Stimulated activated CD4-positive, alpha-beta T cell treated with anti-CD3 and anti-CD28 coated beads, Interleukin-1b, Interleukin-23, amount 100 ng/mL, for 48 hours (primary cell): ENCODE measurements around the gene PIGC.

ENCODE experiments used
- DNase-seq: peaks from one replicate; pipeline ENCODE4 v3.0.0-alpha.2; 2020

PIGC gene

DNA sequence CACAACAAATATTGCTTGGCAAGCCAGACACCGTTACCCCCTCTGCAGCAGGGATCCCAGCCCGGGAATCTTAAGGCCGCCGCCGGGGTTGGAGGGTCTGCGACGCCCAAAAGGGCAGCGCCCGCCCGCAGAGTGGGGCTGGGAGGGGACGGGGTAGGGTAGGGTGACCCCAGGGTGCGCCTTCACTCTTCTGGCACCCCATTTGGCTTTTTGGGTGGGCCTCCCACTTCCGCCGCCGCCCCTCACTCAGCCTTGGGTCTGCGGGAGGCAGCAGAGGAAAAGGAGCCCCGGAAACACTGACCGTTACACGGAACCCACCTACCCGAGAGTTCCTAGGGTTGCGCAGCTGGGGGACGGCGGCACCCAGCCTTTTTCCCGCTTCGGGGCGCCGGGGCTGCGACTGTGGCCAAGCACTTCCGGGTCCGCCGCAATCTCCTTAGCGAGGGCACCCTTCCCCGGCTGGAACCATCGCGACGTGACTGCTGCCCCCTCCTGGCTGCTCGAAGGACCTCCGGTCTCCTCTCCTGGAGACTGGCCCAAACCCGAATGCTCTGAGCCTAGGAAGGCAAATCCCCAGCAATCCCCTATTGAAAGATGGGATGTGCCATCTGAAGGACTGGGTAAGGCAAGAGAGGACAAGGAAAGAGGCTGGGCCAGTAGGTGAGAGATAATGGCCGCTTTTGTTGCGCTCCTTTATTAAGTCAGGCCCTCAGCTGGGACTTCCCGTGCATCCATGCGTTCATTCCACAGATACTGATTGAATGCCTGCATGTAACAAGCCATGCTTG is at the start of gene PIGC:
Gene PIGC (minus strand): TSS at position 404 of the 788 bp plus-strand sequence. CDS start 1,447 bp downstream, outside the sequence.
- DNase-seq: peak; percentile 94

DNA sequence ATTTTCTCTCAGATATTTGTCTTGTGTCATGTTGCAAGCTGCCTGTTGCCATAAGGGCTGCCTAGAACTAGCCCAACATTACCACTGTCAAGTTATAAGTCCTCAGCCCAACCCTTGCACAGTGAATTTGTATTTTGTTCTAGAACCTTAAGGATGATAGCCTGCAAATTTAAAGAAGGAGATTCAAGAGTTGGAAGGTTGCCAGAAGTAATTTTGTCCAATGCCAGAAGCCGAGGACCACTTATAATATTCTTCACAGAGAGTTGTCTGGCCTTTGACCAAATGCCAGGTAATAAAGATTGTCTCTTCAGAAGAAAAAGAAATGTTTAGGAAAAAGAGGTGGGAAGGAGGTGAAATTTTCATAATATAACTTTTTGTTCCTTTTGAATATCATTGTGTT is 48.6 kb upstream of the PIGC start:
- no peak for DNase-seq

DNA sequence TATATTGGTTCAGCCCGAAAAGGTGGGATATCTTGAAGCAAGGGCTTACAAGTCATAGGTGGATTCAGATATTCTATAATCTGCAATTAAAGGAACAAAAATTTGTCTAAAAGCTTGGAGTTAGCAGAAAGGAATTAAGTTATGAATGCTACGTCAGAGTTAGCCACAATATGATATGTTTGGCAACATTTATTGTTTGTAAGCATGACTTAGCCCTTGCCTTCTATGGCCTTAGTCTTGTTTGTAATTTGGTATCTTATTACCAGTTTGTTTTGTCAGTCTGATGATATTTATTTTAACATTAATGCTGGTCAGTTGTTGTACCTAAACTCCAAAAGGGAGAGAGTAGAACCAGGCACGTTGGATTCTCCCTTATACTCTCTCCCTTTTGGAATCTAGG is 46.0 kb upstream of the PIGC start:
- no peak for DNase-seq

DNA sequence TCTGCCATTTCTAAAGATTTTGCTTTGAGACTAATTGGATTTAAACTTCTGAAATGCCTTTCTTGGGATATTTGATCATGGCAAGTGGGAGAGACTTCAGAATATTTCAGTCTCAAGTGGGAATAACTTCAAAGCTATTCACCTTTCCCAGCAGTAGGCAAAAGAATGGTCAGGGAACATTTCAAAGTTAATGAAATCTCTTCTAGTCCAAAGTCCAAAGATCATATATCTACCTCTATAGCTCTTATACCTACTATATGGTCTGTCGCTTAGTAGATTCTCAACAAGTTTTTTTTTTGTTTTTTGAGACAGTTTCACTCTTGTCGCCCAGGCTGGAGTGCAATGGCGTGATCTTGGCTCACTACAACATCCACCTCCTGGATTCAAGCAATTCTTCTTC is 44.5 kb upstream of the PIGC start:
- no peak for DNase-seq

DNA sequence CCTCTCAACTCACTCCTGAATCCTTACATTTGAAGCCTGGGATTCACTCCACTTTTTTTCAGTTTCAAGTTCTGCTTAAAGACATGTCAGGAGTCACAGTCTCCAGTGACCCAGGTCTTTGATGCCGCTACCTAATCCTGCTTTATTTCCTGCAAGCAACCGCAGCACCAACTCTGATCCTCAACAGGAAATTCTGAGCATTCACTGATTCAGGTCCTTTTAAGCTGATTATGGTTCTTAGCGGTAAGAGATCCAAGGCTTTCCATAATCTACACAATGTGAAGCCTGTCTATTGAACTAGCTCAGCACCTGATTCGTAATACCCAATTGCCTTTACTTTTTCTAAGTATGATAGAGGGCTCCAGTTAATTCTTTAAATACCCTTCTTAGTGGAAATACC is 43.7 kb upstream of the PIGC start:
- DNase-seq: no peak

DNA sequence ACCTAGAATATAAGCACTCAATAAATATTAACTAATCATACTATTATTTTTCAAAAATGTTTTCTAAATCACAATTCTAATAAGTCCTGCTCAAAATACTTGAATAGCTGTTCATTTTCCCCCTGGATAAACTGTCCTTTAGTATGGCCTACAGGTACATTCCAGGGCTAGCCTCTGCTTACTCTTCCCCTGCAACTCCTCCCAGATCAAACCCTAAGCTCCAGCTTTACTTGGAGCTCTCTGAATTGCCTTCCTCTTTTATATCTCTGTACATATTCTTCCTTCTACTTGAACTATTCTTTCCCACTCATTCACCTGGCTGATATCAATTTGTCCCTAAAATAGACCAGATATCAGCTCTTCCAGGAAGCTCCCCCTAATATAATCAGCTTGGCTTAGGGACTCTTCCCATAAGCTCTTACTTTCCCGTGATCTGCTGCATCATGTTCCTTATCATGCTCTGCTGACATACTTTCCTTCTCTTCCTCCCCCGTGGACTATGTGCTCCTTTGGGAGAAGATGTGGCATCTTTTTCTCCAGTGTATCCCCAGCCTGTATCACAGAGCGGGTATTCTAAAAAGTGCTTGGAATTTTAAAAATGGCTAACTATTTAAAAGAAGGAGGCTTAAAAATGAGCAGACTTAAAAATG is 43.1 kb upstream of the PIGC start:
- DNase-seq: no peak

DNA sequence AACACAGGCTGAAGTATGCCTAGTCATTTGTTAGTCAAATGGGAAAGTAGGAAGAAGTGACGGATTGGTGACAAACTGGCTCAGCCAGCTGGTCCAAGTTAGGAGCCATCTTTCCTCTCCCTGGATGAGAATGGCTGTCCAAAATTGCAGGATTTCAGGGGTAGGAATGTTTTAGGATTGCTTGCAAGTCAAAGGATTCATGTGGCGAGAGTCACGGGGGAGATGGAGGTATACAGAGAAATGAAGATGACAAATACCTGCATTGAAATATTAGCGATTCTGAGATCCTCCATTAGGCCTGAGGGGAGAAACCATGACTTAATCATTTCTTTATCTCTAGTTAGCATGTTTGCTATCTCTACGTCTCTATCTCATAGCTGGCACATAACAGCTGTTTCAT is 41.8 kb upstream of the PIGC start:
- DNase-seq: no peak

DNA sequence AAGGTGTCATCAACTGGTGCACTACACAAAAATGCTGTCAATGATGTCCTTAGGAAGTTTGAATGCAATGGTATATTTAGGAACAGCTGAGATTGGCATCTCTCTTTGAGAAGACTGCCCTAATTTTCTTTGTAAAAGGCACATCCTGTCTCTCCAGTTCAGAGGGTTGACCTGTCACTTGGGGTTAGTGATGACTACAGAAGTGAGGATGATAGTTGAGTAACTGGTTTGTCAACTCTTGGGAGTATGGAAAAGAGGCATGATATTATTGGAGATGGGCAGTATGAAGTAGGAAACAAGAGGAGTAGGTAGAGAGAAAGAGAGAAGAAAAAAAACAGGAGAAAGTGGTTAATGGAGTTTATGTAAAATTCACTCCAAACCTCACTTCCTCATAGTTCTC is 40.4 kb upstream of the PIGC start:
- no peak for DNase-seq

DNA sequence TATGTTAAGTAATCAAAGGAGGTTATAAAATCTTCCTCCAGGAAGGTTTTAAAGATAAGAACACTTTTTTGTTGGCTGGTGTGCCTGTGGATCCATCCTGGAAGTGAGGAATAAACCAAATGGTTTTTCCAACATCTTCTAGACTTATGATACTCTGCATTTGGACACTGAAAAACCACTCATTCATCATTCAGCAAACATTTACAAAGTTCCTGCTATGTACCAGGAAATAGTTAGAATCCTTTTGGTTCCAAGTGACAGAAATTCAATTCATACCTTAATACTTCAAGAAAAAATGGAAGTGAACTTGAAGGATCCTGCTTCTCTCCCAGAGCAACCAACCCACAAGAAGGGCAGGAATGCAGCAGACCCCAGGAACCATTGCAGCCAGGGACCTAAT is 39.6 kb upstream of the PIGC start:
- no peak for DNase-seq

DNA sequence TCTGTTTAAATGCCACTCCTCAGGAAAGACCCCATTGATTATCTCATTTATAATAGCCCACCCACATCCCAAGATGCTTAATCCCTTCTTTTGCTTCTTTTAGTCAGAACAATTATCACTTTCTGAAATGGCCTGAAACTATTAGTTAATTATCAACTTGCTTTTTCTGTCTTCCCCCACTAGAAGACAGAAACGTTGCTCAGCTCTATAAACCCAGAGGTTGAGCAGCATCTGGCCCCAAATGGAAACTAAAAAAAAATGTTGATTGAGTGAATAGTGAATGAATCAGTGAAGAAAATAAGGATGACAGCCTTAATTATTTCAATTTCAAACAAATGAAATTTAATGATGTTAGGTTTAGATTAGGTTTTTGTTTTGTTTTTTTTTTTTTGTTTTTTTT is 38.2 kb upstream of the PIGC start:
- DNase-seq: no peak

DNA sequence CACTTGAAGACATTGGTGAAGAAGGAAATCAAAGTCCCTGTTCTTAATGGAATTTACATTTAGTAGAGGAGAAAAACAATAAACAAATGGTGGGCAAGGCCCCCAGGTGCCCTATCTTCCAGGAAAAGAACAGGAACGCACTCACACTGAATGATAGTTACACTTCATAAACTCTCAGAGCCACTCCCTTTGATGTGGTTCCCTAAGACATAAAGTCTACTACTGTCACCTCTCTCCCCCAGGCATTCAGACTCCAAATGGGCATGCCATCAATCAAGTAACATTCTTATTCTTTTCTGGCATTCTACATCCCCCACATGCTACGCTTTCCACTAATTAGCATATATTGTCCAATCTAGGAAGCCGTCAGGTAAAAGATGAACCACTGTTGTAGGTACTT is 36.6 kb upstream of the PIGC start:
- DNase-seq: no peak

DNA sequence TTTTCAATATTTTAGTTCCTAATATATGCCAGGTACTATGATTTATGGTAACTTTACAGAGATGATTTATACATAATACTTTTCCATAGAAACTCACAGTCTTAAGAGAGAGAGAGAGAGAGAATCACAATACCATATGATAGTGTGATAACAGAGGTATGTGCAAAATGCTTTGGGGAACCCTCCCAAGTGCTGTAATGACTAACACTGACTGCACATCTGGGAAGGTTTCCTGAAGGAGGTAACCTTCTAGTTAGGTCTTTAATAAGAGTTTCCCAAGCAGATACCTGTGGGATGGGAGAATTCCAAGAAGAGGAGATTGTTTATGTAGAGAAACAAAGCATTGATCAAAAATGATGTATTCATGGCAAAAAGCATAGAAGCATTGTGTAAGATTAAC is 34.6 kb upstream of the PIGC start:
- no peak for DNase-seq

DNA sequence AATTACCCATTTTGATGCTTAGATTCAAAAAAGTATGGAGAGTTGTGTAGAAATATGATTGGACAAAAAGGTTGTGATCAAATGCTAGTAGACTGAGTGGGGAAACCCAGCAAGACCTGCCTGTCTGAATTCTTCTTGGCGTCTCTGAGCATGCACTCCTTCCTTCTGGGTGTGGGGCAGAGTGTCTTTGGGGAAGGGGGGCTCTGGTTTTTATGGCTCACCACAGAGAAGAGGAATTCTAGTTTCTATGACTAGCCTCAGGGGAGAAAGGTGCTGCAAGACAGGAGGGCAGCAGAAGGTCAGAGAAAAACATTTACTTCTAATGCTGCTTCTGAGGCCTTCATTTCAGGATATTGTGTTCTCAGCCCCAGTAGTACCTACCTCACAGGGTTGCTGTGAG is 33.9 kb upstream of the PIGC start:
- no peak for DNase-seq

DNA sequence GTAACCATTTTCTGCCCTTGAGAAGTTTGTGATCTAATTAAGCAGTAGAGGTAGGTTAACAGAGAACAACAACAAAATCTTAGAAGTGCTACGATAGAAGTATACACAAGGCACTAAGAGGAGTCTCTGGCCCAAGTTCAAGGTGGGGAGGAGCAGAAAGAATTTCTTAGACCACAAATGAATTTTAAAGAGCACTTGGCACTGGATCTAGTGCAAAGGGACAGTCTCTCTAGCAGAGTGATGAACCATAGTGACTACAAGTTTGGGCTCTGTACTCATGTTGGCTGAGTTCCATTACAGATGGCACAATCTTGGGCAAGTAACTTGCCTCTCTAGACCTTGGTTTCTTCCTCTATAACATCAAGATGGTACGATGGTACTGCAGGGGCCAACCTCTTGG is 33.3 kb upstream of the PIGC start:
- DNase-seq: no peak

DNA sequence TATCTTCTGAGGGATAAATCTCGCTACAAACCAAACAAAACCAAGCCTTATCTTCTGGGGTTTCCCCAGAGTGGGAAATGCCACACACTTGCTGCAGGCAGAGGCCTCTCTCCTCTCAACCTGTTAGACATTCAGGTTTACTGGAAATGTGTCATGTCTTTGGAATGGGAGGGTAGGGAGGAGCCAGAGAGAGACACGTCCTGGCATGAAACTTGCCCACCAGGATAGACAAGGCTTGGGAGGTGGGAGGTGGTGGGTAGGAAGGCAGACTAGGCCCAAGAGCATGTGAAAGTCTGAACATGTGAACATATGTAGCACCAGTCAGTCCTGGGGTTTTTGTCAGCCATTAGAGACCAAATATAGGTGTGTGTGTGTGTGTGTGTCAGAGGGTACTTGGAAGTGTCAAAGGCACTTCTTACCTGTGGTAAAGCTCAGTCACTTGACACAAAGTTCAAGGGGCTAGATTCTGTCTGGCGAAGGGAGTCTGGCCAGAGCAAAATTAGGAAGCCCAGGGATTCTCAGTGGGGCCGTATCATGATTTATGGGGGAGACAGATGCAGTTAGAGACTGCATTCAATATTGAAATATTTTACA is 32.4 kb upstream of the PIGC start:
- DNase-seq: no peak

DNA sequence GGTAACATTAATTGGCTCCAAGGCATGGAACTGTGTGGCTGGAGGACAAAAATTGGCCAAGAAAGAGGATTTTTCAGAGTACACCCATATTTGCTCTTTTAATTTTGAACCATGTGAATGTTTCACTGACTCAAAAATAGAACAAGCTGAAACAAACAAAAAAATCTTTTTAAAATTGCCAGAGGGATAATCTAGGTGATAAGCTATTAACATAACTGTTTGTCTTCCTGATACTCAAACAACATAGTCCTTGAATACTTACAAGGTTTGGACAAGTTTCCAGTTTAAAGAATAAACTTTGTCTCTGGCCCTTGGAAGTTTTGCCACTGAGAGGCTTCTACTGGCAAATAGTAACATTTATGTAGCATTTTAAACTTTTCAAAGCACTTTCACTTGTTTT is 30.0 kb upstream of the PIGC start:
- DNase-seq: no peak

DNA sequence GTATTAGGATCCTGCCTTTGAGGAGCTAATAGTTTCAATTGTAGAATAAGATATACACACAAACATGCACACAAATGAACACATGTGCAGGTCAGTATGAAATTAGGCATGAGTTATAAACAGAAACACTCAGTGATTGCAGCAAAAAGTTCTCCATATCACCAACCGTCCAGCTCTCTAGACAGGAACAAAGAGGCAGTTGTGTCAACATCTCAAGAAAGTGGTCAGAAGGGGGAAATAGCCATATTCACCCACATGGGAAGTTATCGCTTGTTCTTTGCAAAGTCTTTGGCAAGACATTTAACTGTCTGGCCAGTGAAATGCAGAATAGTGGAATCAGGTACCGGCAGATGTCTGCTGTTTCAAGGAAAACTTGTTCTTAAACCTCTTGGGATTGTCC is 29.4 kb upstream of the PIGC start:
- no peak for DNase-seq

DNA sequence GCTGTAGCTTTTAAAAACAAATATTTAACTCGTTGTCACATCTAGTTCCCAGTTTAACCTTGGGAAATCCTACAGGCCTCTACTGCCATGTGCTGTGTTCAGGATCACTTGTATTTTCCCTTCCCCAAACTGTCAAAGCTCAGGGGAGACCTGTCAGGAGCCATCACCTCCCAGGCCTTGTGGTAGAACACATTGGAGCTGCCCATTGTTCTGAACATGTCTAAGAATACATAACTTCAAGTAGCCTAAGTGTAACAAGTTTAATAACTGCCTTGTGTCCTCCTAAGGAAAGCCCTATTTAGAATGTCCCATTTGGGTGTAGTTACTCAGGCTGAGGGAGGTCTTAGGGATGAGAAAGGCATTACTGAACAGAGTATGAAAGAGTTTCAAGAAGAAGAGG is 28.6 kb upstream of the PIGC start:
- no peak for DNase-seq

DNA sequence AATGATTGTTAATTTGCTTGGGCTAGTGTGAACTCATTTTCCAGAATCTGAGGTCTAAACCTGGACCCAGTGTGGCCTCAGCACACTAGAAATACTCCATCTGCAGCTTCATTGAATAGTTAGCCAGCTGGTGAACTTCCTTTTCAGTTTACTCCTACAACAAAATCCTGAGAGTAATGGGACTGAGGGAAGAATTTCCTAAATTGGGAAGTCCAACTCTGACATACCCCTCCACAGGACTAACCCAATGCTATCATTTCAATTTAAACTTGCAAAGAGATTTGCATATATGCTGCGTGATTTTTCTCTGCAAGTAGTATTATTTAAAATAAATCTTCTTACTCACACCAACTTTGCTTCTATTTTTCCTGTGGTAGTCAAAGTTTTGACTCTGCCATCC is 27.8 kb upstream of the PIGC start:
- DNase-seq: no peak

DNA sequence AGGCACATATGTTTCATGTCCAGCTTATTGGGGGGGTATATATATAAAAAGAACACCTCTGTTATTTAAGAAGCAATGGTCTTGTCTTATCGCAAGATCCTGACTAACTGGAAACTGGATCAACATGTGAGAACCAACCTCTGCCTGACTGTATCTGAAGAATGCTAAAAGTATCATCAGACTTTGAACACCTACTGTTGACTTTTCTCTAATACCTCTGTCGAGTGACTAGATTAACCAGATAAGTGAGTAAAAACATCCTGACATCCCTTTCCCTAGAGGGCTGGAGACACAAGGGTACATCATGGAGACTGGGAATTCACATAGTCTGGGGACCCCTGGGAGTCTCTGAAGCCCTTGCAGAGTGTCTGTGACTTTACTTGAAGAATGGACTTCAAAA is 26.3 kb upstream of the PIGC start:
- no peak for DNase-seq

DNA sequence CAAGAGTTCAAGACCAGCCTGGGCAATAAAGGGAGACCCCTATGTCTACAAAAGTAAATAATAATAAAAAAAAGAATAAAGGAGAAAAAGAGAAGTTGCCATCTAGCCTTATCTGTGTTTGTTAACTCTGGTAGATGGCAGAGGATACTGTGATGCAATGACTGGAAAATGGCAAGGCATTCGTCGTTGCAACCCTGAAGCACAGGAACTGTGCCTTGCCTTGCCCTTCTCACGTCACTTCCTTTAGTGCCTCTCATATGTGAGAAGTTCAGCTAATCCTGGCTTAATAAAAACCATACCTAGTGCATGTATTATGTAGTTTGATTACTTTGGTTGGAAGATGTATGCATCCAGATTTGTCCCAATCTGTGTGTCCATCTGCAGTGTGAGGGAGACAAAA is 25.8 kb upstream of the PIGC start:
- no peak for DNase-seq

DNA sequence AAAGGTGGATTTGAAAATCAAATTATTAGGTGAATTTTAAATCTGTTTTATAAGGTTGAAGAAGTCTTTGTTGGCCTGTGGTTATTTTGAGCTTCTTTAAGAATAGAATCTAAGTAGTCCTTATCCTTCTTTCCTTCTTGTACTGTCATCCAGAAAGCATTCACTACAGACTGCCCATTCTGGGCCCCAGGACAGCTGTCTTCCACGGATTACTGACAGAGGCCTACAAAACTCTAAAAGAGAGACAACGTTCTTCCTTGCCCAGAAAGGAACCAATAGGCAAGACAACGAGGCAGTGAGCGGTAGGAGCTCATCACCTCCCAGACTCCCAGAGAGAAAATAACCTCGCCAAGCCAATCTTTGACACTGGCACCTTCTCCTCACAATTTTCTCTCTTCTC is 24.4 kb upstream of the PIGC start:
- DNase-seq: no peak

DNA sequence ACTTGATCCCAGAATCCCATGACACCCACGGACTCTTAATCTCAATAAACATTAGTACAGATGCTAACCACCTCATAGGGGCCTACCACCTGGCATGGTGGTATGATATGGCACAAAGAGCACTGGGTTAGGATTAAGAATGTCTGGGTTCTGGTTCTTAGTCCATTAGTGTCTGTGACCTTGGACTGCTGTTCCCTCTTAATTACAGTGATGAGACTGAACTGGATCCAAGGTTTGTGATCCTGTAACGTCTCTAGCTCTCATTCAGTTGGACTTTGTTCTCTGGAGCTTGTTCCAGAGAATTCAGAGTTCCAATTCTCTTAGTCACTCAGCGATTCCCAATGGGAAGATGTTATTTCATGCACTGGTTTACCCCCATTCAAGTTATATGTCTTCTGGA is 23.6 kb upstream of the PIGC start:
- DNase-seq: no peak

DNA sequence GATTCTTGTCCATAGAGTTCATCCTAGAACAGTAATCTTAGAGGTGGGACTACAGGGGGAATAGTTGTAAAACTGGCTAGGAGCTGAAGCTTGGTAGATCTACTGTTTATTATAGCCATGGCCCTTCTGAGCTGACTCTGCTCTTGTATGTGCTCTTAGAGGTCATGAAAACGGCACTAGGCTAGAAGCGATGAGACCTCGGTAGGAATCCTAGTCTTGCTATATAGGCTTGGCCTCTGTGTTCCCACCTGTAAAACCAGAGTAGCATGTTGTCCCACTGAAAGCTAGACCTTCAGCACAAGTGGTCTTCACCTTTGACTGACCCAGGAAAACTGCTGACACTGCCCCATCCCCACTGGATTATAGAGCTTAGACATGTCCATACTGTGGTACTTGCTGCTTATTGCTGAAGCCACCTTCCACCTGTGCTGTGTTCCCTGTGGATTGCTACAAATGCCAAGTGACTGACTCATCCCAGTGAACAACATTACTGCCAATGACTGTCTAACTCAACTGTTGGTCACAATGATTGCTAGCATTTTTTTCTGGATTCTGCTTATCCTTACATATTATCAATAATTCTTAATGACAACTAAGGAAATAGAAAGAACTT is 23.0 kb upstream of the PIGC start:
- no peak for DNase-seq
